GM18526 (cell line): ENCODE data around the gene RIMS1.

Experiments used
- POLR2A ChIP-seq: IDR thresholded peaks from 3 replicates; pipeline ENCODE4 v1.6.1; 2011; ENCODE audit not compliant: insufficient read length; ENCODE audit errors: extremely low read depth

RIMS1 gene

GRCh38 chr6:71886184-71887005 is at the start of gene RIMS1:
Gene RIMS1 (plus strand): TSS chr6:71886550. CDS start chr6:71887024, 474 bp downstream.
- TF ChIP-seq POLR2A: no peak

GRCh38 chr6:71851214-71851613 is 35.1 kb upstream of the RIMS1 start:
- TF ChIP-seq POLR2A: no peak

GRCh38 chr6:71852948-71853347 is 33.4 kb upstream of the RIMS1 start:
- no peak for TF ChIP-seq POLR2A

- no peak for TF ChIP-seq POLR2A
These were observed 30.9 kb upstream of the RIMS1 start for GRCh38 chr6:71855406-71855805.

GRCh38 chr6:71879016-71879415 is 7.3 kb upstream of the RIMS1 start:
- no peak for TF ChIP-seq POLR2A

GRCh38 chr6:71887006-71887743 is 825 bp downstream of the RIMS1 start:
- TF ChIP-seq POLR2A: no peak

GRCh38 chr6:71887744-71888230 is 1.4 kb downstream of the RIMS1 start:
- TF ChIP-seq POLR2A: no peak

- TF ChIP-seq POLR2A: no peak
These were observed 2.5 kb downstream of the RIMS1 start for GRCh38 chr6:71888756-71889340.

- TF ChIP-seq POLR2A: no peak
These were observed 3.0 kb downstream of the RIMS1 start for GRCh38 chr6:71889366-71889765.

- TF ChIP-seq POLR2A: no peak
These were observed 6.3 kb downstream of the RIMS1 start for GRCh38 chr6:71892641-71893040.

GRCh38 chr6:71900642-71901041 is 14.3 kb downstream of the RIMS1 start:
- TF ChIP-seq POLR2A: no peak

GRCh38 chr6:71902261-71902660 is 15.9 kb downstream of the RIMS1 start:
- TF ChIP-seq POLR2A: no peak

GRCh38 chr6:71906813-71907212 is 20.5 kb downstream of the RIMS1 start:
- no peak for TF ChIP-seq POLR2A

- no peak for TF ChIP-seq POLR2A
These were observed 21.9 kb downstream of the RIMS1 start for GRCh38 chr6:71908162-71908765.

GRCh38 chr6:71913444-71914234 is 27.3 kb downstream of the RIMS1 start:
- no peak for TF ChIP-seq POLR2A

GRCh38 chr6:71929047-71929446 is 42.7 kb downstream of the RIMS1 start:
- TF ChIP-seq POLR2A: no peak
